Astrocyte of the spinal cord (primary cell): Measurements from ENCODE around the gene PTPRG.
"Not testable (repeated sequence)": the region's sequence is repeated elsewhere in the genome, so short reads cannot be mapped to it uniquely, and the experiment has no call there.

ENCODE experiments used
- DNase-seq: peaks from one replicate; pipeline ENCODE4 v3.0.0; 2011; ENCODE audit warnings: low read depth, low spot score
- H3K4me3 ChIP-seq: 2 replicates; pipeline ENCODE4 v1.5.1; 2011; ENCODE audit warnings: low read depth, mild to moderate bottlenecking, low read length, moderate library complexity
- in situ Hi-C: cut with HindIII; loops from 2 replicates; pipeline ENCODE4 v1.10.0; 2017; ENCODE audit warnings: low sequenced_read_pairs
- TF ChIP-seq, protein P1 (sequence below): IDR thresholded peaks from 2 replicates; pipeline ENCODE4 v1.5.1; 2012; ENCODE audit warnings: low read depth, mild to moderate bottlenecking, low read length, inconsistent platforms

Gene PTPRG

DNA sequence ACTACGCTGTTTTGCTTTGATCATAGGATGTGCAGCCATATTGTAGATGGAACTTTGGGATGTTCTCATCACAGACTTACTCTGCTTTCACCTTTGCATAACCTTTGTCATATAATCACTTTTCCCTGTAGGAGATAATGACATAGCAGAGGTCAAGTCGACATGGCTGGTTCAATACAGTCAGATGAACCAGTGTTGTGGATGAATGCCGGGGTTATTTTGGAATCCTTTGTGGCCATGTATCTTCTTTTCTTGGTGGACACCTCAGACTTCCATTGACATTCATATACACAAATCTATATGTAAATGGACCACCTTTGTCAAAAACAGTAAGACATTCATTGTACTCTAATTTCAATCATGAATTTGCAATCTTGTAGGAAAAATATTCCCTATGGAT lies 180.2 kb downstream of the PTPRG start:
- H3K4me3 ChIP-seq, result no peak overlapping the region
- DNase-seq, result no peak
- in situ Hi-C loops, result no loop called here
- TF ChIP-seq, protein P1, sequence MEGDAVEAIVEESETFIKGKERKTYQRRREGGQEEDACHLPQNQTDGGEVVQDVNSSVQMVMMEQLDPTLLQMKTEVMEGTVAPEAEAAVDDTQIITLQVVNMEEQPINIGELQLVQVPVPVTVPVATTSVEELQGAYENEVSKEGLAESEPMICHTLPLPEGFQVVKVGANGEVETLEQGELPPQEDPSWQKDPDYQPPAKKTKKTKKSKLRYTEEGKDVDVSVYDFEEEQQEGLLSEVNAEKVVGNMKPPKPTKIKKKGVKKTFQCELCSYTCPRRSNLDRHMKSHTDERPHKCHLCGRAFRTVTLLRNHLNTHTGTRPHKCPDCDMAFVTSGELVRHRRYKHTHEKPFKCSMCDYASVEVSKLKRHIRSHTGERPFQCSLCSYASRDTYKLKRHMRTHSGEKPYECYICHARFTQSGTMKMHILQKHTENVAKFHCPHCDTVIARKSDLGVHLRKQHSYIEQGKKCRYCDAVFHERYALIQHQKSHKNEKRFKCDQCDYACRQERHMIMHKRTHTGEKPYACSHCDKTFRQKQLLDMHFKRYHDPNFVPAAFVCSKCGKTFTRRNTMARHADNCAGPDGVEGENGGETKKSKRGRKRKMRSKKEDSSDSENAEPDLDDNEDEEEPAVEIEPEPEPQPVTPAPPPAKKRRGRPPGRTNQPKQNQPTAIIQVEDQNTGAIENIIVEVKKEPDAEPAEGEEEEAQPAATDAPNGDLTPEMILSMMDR, result no peak

DNA sequence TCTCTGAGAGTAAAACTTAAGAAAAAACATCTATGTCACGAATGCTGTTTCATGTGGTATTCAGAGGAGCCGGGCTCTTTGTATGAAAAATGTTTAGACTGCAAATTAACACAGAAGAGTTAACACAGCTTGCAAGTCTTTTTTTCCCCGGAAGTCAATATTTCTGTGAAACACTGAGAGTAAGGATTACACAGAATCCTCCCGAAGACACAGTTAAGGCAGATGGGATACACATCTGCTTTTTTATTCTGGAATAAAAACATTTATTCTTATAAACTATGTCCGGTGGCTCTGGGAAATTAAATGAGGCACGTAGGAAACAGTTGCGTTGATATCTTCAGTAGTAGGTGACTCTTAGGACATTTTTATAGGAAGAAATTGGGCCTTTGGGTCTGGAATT lies 180.6 kb downstream of the PTPRG start:
- in situ Hi-C loops, result no loop called here
- no peak for DNase-seq
- TF ChIP-seq, protein P1, result no peak
- no peak overlapping the region for H3K4me3 ChIP-seq

DNA sequence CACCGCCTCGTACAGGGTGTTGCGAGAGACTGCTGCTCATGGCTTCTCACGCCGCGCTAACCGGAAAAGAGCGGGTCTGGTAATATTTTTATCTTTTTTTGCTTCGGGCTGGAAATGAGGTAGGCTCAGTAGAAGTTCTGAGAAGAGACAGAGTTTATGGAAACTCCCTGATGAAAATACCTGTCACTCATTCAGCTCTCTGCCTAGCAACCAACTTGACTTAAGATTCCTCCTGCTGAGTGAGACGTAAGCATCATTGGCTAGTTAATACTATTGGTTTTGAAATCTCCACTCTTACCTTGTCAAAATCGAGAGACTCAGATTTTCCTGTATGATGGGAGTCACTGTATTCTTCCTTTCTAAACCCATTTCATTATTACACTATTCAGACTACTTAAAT lies 181.7 kb downstream of the PTPRG start:
- DNase-seq, result no peak
- TF ChIP-seq, protein P1, result no peak
- H3K4me3 ChIP-seq, result no peak overlapping the region
- in situ Hi-C loops, result no loop called here

DNA sequence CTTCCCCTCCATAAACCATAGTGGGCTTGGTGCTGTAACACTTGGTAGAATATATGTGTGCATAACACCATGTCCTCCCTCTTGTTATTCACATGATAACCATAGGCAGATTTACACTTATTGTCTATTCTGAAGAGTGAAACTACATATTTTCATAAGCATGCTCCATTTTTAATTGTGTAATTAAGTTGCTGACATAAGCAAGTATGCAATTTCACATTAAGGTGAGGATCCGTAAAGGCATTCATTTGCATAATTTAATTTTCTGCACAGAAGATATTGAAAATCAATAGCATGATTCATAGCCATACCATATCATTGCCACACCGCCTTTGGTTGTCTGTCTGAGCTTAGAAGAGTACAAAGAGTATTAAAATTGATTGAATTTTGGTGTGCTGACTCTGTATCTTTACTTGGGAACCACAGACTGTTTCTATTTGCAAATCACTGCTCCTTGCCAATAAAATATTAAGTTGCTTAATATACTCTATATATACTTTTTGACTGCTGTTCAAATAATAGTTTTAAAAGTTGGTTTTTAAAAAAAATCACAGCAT lies 182.4 kb downstream of the PTPRG start:
- no peak for DNase-seq
- TF ChIP-seq, protein P1, result no peak
- H3K4me3 ChIP-seq, result no peak overlapping the region
- in situ Hi-C loops, result no loop called here

DNA sequence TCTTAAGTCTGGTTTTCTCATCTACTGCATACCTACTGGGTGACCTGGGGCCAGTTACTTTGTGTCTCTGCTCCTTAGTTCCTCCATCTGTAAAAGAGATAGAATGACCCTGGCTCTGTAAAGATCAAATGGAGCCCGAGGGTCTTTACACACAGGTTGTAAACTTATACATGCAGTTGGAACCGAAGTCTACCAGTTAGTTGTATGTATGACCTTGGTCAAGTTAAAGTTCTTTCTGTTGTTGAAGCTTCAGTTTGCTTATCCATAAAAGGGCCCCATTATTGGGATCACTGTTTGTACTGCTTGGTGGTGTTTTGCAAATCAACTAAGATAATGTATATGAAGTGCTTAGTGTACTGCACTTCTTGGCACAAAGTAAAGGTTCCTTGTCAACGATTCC lies 186.9 kb downstream of the PTPRG start:
- in situ Hi-C loops, result no loop called here
- no peak for DNase-seq
- no peak overlapping the region for H3K4me3 ChIP-seq
- TF ChIP-seq, protein P1, result no peak

DNA sequence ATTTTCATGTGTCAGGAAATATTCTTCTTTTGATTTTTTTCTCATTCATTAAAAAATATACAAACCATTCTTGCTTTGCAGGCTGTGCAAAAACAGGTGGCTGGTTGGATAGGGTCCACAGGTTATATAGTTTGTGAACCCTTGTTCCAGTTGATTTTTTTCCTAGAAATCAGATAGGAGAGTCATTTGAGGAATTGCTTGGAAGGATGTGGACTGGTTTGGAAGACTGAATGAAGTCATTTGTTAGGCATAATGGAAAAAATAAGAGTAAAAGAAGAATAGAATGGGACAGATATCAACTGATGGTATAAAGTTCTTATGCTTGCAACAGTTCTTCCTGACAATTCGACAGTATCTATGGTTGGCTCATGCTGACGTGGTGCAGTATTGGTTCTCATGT lies 189.4 kb downstream of the PTPRG start:
- DNase-seq, result no peak
- TF ChIP-seq, protein P1, result no peak
- H3K4me3 ChIP-seq, result no peak overlapping the region
- in situ Hi-C loops, result no loop called here

DNA sequence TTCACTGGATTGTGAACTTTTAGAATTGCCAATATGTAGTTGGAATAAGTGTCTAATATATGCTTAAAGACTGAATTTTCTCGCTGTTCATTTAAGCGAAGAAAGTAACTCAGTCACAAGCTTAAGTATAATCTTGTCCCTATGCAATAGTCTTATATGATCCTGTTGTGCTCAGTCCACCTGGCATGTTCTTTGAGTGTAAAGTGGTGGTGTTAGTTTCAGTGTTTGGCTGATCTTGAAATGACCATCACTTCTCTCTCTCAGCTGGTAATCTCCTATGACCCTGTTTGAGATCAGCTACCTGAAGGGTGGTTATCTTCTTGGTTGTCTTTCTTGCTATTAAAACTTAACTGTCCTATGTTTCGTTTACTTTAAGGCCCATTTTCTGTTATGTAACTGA lies 197.5 kb downstream of the PTPRG start:
- H3K4me3 ChIP-seq, result no peak overlapping the region
- in situ Hi-C loops, result no loop called here
- no peak for DNase-seq
- TF ChIP-seq, protein P1, result no peak

DNA sequence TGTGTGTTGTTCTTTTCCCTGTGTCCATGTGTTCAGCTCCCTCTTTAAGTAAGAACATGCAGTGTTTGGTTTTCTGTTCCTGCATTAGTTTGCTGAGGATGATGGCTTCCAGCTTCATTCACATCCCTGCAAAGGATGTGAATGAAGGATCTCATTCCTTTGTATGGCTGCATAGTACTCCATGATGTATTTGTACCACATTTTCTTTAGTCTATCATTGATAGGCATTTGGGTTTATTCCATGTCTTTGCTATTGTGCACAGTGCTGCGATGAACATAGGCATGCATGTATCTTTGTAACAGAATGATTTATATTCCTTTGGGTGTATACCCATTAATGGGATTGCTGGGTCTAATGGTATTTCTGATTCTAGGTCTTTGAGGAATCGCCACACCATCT lies 199.4 kb downstream of the PTPRG start:
- DNase-seq, in situ Hi-C loops, H3K4me3 ChIP-seq: not testable (repeated sequence)
